HG02759 (cell line): ENCODE results near the gene KRT6A.
"Not testable (repeated sequence)": the region's sequence is repeated elsewhere in the genome, so short reads cannot be mapped to it uniquely, and the experiment has no call there.

ENCODE experiments used
- ATAC-seq: cut with Tn5 transposase; IDR thresholded peaks from one replicate; pipeline ENCODE4 v1.9.1; 2021; ENCODE audit warnings: mild to moderate bottlenecking, moderate library complexity; ENCODE audit not compliant: unreplicated experiment

Gene KRT6A

GRCh38 chr12:52474212-52474611, 18.8 kb downstream of the KRT6A start:
- ATAC-seq, result no peak

- no peak for ATAC-seq
Measured at GRCh38 chr12:52473768-52474167, 19.3 kb downstream of the KRT6A start, which contains the start of gene KRT6C. TSS of gene KRT6C (minus strand) at chr12:52473805. CDS start at chr12:52473737, 68 bp downstream.

GRCh38 chr12:52469853-52470252, 23.2 kb downstream of the KRT6A start:
- ATAC-seq, result no peak

DNA sequence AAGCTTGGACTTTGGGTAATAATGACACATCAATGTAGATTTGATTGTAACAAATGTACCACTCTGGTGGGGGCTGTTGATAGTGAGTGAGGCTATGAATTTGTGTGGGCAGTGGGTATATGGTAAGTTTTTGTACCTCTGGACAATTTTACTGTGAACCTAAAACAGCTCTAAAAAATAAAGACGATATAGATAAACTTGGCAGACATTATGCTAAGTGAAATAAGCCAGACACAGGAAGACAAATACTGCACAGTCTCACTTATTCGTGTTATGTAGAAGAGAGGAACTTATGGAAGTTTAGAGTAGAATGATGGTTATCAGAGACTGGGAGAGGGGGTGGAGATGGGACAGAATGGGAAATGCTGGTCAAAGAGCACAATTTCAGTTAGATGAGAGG, 28.2 kb downstream of the KRT6A start:
- ATAC-seq, result no peak

DNA sequence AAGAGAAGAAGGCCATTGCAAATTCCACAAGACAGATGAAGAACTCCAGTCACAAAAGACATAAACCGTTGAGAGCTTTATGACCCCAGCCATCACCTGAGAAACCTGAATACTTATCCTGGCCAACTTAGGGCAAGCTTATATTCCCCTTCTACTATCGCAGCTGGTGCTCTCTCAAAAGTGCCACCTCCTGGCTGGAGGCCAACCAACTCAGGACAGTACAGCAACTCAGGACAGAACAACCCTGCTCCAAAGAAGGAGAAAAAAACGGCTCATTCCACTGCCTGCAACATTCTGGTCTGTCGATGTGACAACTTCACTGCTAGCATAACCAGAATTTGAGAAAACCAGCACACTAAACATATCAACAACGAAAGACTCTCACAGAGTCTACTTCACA, 31.4 kb downstream of the KRT6A start:
- ATAC-seq, result no peak

- ATAC-seq, result no peak
Measured at GRCh38 chr12:52458861-52459260, 34.2 kb downstream of the KRT6A start.

DNA sequence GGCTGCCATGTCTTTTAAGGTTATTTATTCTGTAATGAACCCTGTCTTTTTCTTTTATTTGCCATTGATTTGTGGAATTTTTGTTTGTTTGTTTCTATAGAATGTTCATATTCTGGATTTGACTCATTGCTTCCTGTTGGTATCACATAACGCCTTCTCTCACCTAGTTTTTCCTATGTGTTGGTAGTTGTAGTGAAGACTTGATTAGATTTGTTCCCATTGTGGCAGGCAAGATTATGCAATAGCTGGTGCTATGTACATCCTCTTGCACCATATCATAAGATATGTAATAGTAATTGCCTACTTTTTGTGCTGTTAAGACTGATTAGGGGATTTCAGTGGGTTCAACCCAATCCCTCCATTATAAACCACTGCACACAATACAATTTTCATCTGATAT, 37.2 kb downstream of the KRT6A start:
- no peak for ATAC-seq

GRCh38 chr12:52454411-52455201, 38.5 kb downstream of the KRT6A start:
- no peak for ATAC-seq

- ATAC-seq, result no peak
Measured at GRCh38 chr12:52452101-52452500, 41.0 kb downstream of the KRT6A start, which contains the start of gene KRT6B. TSS of gene KRT6B (minus strand) at chr12:52452146. CDS start at chr12:52452078, 68 bp downstream.

DNA sequence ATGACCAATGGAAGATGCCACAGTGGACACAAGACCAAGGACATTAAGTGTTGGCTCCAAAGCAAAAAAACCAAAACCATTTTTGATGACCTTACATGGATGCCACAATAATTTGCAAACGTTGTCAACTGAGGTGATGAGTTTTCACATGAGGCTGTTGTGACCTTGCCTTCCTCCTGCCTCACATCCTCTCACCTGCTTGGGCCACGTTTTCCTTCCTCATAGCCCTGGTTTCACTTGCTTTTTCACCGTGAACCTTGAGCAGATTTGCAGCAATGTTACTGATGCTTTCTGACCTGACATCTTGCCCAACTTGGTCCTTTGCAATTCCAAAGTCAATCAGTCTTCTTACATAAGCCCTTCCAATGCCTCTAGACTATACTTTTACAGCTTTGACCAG, 44.8 kb downstream of the KRT6A start:
- no peak for ATAC-seq

- not testable (repeated sequence) for ATAC-seq
Measured at GRCh38 chr12:52447196-52447595, 45.9 kb downstream of the KRT6A start.

GRCh38 chr12:52446367-52447045, 46.6 kb downstream of the KRT6A start:
- no peak for ATAC-seq

DNA sequence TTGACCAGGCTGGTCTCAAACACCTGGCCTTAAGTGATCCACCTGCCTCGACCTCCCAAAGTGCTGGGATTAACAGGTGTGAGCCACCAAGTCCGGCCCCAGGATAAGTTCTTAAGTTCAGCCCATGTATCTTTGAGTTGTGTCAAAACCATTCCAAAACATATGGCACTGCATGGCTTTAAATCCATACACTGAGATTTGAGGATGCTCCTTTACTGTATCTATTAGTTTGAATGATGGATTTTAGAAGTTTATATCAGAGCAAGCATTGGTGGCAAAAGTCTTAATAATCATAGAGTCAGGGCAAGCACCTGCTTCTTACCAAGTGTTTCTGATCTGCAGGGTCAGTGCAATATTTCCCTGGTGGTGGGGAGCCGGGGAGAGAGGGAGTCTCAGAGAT, 47.2 kb downstream of the KRT6A start:
- no peak for ATAC-seq

- no peak for ATAC-seq
Measured at GRCh38 chr12:52444647-52445595, 48.1 kb downstream of the KRT6A start.

- no peak for ATAC-seq
Measured at GRCh38 chr12:52443966-52444365, 49.1 kb downstream of the KRT6A start.

DNA sequence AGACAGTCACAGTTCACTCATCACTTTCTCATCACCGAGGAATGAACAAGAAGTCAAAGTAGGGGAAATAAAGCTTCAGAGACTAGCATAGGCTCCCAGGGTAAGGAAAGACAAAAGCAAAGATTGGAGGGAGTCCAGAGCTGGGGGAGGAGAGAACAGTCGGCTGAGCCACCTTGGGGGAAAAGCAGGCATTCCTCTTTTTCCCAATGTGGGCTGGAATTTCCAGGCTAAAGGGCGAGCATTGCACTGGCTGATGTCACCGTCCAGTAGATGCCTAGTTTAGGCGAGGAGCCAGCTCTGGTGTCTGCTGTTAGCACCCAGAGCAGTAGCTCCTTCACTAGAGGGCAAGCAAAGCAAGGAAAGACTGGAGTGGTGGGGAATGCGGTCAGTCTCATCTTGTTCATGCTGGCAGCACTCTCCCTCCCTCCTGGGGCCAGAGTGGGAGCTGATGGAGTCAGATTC, 50.4 kb downstream of the KRT6A start:
- no peak for ATAC-seq

GRCh38 chr12:52441320-52441911, 51.6 kb downstream of the KRT6A start:
- no peak for ATAC-seq

- ATAC-seq, result no peak
Measured at GRCh38 chr12:52440821-52441319, 52.2 kb downstream of the KRT6A start.

GRCh38 chr12:52439845-52440244, 53.2 kb downstream of the KRT6A start:
- ATAC-seq, result no peak

- ATAC-seq, result no peak
Measured at GRCh38 chr12:52439420-52439819, 53.6 kb downstream of the KRT6A start.
